Activated CD8-positive, alpha-beta memory T cell treated with anti-CD3 and anti-CD28 coated beads for 1 hour (primary cell): ENCODE data around the gene MXI1.

Experiments
- DNase-seq, 2 donors: peaks; one replicate each; pipeline ENCODE4 v3.0.0-alpha.2; 2020; ENCODE audit warnings: low read depth in 1 of 2; ENCODE audit errors: extremely low read depth in 1 of 2

Gene MXI1

DNA sequence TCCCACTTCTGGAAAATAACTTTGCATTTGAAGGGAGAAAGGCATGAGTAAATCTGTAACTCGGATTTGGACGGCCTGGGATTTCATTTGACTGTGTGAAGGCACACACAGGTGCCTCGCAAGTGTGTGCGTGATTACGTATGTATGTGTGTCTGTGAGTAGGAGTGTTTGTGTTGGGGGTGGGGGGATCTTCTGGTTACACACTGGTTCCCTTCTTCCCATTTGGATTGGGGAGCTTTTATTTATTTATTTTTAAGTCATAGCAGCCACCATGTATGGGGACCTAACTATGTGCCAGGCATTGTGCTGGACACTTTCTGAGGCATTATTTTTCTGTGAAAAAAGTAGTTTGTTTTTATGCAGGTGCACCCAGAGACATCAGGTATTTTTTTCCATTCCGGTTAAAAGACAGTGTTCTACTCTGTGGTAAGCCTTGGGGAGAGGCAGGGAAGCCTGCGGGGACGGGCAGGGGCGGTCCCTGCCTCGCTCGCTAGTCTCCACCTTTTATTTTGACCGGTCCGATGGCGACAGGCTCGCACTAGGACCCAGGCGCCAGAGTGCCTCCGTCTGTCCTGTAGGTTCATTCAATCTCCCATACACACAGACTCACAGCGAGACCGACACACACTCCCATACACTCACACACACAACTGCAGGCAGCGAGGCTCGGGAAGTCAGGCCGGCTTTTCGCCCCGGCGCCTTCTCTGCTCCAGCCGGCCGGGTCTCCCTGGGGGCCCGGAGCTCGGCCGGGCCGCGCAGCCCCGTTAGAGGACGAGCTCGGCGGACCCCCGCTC lies at the start of gene MXI1:
TSS of gene MXI1 (plus strand) at position 595 of the 794 bp plus-strand sequence. CDS start 204 bp downstream, outside the sequence.
- no peak for DNase-seq

DNA sequence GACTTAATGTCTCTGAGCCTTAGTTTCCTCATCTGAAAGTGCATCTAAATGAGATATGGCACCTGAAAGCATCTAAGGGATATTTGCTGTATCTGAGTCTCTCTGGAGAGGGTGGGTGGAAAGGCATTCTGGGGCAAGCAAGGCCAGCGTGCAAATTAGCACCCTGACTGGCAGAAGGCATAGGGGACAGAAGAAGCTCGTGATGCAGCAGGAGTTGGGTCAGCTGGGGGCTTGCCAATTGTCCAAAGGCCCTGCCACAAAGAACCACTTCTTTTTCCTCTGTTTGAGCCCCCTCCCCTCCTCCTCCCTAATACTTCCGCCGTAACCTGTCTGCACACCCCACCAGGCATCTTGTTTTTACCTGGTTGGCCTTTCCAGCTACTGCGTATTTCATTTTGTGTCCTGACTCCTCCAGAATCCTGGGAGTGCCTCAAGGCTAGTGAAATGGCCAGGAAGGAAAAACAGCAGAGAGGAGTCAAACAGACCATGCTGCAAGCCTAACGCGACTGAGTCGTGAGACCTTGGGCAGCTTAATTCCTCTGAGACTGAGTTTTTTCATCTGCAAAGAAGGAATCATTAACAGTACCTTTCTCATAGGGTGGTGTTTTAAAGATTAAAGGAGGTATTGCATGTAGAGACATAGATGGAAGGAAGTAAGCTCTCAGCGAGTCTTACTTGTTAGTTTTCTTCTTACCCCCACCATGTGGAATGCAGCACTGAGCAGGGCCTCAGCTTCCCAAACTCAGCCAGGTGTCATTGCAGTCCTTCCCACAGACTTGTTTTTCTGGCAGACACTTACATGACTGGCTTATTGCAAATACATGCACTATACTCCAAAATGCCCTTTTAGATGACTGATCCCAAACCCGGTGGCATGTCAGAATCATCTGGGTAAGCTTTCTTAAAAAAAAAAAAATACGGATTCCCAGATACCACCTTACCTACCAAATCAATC lies 49.1 kb upstream of the MXI1 start:
- DNase-seq = no peak

- no peak for DNase-seq
Measured at GRCh38 chr10:110160081-110160480, 47.3 kb upstream of the MXI1 start.

GRCh38 chr10:110160522-110160921 lies 46.9 kb upstream of the MXI1 start:
- no peak for DNase-seq

DNA sequence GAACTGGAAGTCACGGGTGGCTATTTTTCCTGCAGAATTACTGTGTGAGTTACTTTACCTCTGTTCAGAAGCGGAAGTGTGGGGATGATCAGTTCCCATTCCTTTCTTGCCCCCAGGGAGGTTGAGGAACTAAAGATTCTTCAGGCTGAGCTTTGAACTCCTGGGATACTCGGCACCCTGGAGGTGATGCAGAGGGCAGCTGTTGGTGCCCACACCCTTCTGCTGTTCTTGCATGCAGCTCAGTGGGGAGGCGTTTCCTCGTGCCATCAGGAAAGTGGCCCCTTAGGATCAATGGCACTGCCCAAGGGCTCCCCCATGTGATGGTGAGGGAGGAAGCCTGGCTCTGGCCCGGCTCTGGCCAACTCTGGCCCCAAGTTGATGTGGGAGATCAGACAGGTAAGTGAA lies 44.7 kb upstream of the MXI1 start:
- DNase-seq = no peak

GRCh38 chr10:110163192-110163773 lies 44.1 kb upstream of the MXI1 start:
- DNase-seq = no peak

GRCh38 chr10:110163841-110164240 lies 43.6 kb upstream of the MXI1 start:
- no peak for DNase-seq

- DNase-seq = no peak
Measured at GRCh38 chr10:110165239-110165638, 42.2 kb upstream of the MXI1 start.

GRCh38 chr10:110167149-110167548 lies 40.3 kb upstream of the MXI1 start:
- no peak for DNase-seq

GRCh38 chr10:110168601-110169481 lies 38.6 kb upstream of the MXI1 start:
- DNase-seq = no peak

DNA sequence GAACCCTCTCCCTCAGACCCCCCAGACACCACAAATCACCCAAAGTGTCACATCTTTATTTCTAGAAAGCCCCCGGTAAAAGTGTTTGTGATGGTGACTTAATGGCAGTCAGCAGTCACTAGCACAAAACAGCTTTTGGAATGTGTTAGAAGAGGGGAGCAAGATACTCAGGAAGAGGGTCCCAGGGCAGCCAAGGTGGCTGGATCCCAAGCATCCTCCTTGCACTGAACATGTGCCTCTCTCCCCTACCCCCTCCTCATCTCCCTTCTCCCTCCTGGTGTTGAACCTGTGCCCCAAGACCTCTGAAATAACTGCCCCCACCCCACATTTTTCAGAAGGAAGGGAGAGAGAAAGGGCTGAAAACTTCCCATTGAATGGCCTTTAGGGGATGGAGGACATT lies 37.8 kb upstream of the MXI1 start:
- no peak for DNase-seq

- no peak for DNase-seq
Measured at GRCh38 chr10:110170142-110170971, 37.0 kb upstream of the MXI1 start.

GRCh38 chr10:110171032-110171431 lies 36.4 kb upstream of the MXI1 start:
- no peak for DNase-seq

DNA sequence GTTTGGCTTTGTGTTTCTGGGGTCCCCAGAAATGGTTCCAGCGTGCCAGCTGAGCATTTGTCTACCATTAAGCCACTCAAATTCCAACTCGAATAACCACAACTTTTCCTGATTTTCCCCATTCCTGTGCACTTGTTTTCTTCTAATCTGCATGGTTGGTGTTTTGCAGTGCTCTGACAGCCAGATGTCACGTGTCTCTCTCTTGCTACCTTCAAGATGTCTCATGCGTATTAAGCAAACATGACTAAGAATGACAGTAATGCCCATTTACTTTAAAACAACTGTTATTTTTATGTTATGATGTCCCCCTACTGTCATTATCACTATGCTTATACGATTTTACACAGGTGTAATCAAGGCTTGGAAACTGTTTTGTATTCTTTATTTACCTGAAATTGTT lies 35.2 kb upstream of the MXI1 start:
- no peak for DNase-seq

DNA sequence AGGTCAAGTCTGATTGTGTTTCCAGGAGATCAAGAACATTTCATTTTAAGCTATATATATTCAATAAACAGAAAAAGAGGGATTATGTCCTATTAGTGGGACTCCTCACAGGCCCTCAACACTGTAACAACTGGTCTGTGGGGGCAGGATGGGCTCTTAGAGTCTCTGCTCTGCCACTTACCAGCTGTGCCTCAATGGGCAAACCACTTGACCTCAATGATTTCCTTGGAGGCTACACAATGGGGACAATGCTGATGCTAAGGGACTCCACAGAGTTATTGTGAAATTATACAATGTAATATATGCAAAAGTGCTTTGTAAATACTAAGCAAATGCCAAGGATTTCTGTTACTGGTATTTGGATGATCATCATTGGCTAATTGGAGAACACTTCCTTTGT lies 33.2 kb upstream of the MXI1 start:
- DNase-seq = no peak

GRCh38 chr10:110174816-110175215 lies 32.6 kb upstream of the MXI1 start:
- no peak for DNase-seq

GRCh38 chr10:110175406-110175805 lies 32.0 kb upstream of the MXI1 start:
- DNase-seq = no peak

DNA sequence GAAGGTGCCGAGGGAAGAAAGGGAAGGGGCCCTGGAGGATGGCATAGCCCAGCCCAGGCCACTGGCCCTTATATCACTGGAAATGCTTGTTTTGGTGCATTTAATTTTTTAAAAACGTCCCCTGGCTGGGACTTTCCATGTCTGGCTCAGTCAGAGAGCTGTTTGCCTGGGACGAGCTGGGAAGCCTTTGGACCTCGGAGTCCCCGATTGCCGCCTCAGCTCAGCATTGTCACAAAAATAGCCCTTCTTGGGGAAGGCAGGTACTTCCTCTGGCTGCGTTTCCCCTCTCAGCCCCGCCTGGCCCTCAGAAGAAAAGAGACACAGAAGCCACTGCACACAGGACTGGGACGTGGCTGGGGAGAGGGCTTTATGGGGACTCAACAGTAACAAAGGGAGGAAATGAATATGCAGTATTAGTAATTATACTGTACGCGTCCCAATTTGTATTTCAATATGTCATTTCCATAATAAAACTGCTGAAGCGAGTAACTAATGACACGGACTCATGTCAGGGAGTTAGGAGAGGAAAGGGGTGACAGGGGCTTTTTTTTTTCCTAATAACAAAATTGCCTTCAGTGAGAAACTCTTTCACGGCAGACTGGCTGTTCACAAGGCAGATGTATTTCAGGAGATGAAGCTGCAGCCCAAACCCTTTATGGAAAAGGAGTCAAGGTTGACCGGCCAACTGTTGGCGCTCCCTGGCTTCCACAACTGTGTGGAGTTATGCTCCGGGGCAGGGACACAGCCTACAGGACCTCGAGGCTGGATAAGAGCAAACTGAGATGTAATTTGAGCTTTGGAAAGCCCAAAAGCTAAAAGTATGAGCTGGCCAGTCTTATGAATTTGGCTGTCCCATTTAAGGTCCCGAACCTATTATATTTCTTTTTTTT lies 31.0 kb upstream of the MXI1 start:
- DNase-seq = no peak

- DNase-seq = no peak
Measured at GRCh38 chr10:110179220-110179619, 28.2 kb upstream of the MXI1 start.
